NT2/D1 (cell line): ENCODE measurements around the gene ATE1.

Source experiments
- SUZ12 ChIP-seq: IDR thresholded peaks from 2 replicates; pipeline ENCODE4 v1.6.1; 2011; ENCODE audit not compliant: insufficient read length, insufficient read depth; ENCODE audit errors: extremely low read depth
- YY1 ChIP-seq: IDR thresholded peaks from 2 replicates; pipeline ENCODE4 v1.6.1; 2011; ENCODE audit not compliant: insufficient read length, insufficient read depth
- ZNF274 ChIP-seq: IDR thresholded peaks from 2 replicates; pipeline ENCODE4 v1.6.1; 2011; ENCODE audit warnings: mild to moderate bottlenecking, low read depth, low read length

DNA sequence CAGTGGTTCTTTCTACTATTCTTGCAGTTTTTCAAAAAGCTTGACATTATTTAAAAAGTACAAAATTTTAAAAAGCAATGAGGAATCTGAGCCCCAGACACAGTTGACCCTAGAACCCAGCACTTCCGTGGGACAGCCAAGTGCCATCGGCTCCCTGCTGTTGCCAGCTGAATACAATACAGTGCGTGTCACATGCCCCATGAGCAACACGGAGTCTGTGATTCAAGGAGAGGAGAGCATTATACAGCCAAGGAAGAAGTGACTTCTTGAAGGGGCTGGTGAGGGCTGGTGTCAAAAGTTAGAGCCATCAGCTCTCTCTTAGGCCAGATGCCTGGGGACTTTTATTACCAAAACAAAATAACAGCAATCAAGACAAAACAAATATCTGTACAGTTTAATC, 206.6 kb downstream of the ATE1 start:
- TF ChIP-seq SUZ12, result no peak
- TF ChIP-seq ZNF274, result no peak
- no peak for TF ChIP-seq YY1
